Stimulated activated CD8-positive, alpha-beta memory T cell treated with anti-CD3 and anti-CD28 coated beads, Interleukin-15, amount 100 ng/mL, for 4 hours (primary cell): ENCODE data around the gene PRR12.

Experiments used
- DNase-seq, 2 donors: peaks; one replicate each; pipeline ENCODE4 v3.0.0-alpha.2; 2020; ENCODE audit warnings: low read depth in 2 of 2

The PRR12 gene

GRCh38 chr19:49666120-49666444 lies 75.1 kb downstream of the PRR12 start:
- DNase-seq, result no peak

- DNase-seq, result no peak
Observed at GRCh38 chr19:49667473-49667872, 76.5 kb downstream of the PRR12 start.

DNA sequence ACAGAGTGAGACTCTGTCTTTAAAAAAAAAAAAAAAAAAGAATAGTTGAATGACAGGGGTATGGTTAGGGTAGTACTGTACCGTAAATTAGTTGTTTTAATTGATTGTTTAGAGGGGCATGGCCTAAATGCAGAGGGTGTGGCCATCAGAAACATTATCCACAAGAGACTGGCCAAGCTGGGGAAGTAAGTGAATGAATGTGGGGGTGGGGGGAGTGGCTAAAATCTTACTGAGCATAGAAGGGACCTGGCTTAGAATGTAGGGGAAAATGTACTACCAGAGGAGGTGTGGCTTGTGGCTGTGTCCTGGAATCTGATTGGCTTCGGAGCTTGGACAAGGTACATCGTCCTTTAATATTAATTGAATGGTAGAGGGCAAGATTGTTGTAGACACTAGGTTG lies 78.5 kb downstream of the PRR12 start:
- no peak for DNase-seq

DNA sequence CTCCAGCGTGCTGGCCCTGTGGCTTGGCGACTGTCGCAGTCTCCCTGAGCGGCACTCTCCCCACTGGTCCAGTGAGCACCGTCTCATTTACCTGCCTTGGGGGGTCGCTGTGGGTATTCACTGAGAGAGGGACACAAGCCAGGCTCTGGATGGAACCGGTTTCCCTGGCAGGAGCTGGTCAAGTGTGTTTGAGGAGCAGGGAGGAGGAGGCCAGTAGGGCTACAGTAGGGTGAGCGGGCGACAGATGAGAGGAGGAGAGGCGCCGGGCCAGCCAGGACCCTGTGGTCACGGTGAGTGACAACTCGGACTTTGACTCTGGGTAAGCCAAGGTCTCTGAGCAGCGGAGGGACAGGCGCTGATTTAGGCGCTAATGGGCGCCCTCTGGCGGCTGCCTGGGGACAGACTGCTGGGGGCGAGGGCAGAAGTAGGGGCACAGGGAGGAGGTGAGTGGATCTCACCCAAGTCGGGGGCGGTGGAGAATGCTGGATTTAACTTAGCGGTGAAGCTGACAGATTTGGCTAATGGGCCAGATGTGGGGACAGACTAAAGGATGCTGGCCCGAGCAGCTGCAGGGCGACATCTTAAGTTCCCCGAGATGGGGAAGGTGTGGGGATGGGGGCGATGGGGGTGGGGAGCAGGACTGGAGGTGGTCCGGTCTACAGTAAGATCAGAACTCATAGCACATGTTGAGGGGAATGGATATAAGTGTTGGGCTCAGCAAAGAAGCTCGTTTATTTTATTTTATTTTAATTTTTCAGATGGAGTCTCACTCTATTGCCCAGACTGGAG lies 81.3 kb downstream of the PRR12 start:
- DNase-seq, result peak in 1 of 2 donors; percentile 59
